HG02981 (cell line): ENCODE measurements around the gene TENT5A.
"Not testable (repeated sequence)": the region's sequence is repeated elsewhere in the genome, so short reads cannot be mapped to it uniquely, and the experiment has no call there.

ENCODE experiments used
- ATAC-seq: cut with Tn5 transposase; IDR thresholded peaks from one replicate; pipeline ENCODE4 v1.9.1; 2021; ENCODE audit warnings: mild to moderate bottlenecking, moderate library complexity; ENCODE audit not compliant: unreplicated experiment

The TENT5A gene

DNA sequence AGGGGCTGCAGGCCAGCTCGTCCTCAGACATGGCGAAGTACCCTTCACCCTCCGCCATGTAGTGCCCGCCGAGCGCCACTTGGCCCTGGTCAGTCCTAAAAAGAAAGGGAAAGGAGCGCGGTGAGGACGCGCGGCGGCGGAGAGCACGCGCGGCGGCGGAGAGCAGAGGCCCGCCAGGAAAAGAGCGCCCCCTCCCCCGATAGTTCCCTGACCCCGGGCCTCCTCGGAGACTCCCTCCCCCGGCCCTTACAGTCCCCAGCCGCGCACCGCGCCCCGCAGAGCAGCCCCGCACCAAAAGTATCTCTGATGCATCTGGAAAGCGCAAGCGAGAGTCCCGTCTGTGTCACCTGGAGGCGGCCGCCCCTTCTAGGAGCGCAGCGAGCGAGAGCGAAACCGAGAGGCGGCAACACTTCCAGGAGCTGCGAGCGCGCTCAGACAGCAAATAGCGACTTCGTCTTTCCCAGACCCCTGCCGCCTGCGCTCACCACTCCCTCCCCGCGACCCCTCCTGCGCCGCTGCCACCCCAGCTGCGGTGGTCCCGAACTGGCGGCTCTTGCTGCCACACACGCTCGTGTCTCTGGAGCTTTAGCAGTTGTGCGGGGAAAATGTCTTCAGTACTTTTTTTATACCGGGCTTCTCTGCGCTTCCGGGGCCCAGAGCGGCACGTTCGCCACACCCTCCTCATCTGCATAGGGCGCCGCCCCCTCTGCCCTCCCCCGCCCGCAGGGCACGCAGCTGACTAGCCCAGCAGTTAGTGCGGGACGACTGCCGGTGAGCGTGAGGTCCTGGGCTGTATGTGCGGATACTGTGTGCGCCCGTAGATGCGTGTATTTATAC, at the start of gene TENT5A:
TSS of gene TENT5A (minus strand) at position 598 of the 837 bp plus-strand sequence. CDS start at position 58, 540 bp downstream.
- ATAC-seq, result peak; percentile 76

DNA sequence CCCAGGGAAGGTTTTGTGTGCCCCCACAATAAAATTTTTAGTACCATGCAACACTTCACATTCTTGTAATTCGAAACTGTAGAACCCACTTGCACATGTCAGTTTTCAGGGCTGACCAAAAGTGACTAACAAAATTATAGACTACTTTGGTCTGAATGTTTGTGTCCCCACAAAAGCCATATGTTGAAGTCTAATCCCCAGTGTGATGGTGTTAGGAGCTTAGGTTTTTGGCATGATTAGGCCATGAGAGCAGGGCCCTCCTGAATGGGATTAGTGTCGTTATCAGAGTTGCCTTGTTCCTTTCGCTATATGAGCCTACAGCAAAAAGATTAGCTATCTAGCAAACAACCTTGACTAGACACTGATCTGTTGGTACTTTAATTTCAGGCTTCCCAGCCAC, 49.0 kb upstream of the TENT5A start:
- no peak for ATAC-seq

DNA sequence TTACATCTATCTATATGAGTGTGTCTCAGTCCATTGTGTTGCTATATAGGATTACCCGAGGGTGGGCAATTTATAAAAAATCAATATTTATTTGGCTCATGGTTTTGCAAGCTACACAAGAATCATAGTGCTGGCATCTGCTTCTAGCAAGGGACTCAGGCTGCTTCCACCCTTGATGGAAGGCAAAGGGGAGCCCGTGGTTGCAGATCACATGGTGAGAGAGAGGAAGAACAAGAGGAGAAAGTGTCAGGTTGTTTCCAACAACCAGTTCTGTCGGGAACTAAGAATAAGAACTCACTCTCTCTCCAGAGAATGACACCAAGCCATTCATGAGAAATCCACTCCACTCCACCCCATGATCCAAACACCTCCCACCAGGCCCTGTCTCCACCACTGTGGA, 48.2 kb upstream of the TENT5A start:
- ATAC-seq, result no peak

DNA sequence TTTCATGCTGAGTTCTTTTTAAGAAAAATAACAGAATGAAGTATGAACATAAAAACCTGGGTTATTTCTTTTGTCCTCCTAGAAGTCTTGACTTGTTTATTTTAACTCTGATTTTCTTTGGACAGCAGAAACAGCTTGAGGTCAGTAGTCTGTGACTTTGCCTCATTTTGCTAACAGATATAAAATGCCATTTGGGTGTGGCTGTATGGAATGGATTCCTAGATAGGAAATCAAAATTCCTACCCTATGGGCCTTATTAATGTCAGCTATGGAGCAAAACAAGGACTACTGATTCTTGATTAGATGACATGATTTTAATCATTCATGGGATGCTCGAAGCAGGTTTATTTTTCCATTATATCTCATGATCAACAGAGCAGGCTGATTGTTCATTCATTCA, 46.8 kb upstream of the TENT5A start:
- no peak for ATAC-seq

DNA sequence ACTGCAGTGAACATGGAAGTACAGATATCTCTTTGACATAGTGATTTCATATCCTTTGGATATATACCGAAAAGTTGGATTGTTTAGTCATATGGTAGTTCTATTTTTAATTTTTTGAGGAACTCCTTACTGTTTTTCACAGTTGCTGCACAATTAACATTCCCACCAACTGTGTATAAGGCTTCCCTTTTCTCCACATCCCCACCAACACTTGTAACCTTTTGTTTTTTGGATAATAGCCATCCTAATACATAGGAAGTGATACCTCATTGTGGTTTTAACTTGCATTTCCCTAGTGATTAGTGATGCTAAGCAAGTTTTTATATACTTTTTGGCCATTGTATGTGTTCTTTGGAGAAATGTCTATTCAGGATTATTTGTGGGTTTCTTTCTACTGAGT, 45.1 kb upstream of the TENT5A start:
- ATAC-seq, result no peak

DNA sequence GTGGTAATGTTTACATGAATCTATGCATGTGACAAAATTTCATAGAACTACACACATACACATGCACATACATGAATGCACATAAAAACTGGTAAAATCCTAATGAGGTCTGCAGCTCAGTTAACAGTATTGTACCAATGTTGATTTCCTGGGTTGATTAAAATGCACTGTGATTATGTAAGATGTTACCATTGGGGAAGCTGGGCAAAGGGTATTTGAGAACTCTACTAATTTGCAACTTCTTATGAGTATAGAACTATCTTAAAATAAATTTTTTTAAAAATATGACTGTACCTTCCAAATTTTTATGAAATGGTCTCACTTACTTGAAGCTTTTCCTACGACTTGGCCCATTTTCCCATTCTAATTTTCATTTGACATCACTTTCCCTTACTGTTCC, 43.4 kb upstream of the TENT5A start:
- no peak for ATAC-seq

DNA sequence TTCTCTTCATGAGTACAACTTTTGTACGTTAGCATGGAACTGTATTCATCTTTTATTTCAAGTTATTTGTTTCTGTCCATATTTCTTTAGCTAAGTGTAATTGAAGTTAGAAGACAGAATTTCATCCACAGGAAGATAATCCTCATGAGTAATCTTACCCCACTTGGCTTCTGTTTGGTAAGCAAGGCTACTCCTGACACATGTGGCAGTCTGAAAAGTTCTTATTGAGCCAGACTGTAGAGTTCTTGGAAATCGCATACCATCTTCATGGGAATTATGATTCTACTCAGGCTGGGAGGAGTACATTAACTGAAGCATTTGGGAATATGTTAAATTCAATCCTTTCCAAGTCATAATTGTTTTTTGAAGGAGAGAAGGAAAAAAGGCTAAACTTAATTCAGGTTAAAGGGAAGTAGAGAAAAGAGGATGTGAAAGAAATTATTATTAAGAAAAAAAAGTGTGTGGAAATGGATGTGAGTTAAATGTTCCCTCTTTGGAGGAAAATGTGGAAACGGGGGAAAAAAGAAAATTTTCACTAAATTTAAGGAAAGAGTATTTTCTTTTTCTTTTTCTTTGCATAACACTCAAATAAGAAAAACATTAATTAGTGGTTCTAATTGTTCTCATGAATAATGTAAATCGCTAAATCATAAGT, 41.5 kb upstream of the TENT5A start:
- ATAC-seq, result no peak

DNA sequence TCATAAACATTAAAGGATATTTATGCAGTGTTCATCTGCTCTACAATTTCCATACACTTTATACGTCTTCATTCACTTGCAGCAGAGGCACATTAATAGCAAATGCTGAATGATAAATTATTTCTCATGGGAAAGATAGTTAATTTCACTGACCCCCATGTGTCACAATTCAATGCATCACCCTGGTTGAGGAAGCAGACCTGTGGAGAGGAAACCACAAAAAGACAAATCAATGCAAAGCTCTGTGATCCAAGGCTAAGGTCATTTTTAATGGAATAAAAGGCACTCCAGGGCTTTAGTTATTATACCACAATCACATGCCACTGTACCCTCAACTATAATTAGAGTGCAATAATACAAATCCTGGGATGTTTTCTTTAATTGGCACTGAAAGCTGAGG, 40.3 kb upstream of the TENT5A start:
- ATAC-seq, result no peak

DNA sequence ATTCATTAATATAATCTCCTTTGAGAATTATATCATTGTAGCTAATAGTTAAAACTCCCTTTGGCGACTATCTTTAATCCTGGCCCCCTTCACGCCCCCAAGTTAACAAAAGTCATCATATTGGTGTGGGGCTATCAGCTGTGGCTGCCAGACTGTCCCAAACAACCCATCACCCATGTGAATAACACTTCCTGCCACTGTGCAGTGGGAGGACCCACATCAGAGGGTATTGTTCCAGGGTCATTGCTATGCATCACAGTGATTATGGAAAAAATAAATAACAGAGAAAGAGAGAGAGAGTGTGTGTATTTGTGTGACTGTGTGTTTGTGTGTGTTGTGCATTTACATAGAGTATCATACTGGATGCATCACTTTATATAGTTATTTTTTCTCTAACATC, 39.3 kb upstream of the TENT5A start:
- ATAC-seq, result no peak

DNA sequence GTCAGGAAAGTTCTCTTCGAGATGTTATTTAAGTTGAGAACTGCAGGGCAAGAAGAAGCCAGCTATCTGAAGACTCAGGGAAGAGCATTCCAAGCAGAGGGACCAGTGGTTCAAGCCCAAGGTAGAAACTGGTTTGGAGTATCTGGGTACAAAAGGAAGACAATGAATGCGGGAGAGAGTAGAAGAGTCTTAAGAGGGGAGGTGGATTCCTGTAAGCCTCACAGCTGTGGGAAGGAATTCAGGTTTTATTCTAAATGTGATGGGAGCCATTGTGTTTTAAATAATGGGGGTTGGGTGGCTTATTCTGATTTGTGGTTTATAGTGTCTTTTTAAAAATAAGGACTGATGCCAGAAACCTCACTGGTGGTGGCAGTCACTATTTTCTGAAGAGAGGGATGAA, 37.6 kb upstream of the TENT5A start:
- no peak for ATAC-seq

DNA sequence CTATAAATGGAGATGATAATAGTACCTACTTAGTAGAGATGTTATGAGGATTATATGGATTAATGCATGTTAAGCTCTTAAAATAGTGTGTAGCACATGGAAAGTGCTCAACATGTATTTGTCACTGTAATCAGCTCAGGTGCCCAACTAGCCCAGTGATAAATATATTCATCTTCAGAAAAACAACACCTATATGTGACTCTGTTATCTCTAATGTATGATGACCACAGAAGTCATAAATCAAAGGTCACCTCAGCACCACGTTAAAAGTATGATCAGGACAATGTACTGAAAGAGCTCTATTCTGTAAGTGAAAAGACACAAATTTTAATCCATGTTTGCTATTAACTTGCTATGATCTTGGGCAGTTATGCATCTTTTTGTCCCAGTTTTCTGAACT, 36.8 kb upstream of the TENT5A start:
- ATAC-seq, result no peak

DNA sequence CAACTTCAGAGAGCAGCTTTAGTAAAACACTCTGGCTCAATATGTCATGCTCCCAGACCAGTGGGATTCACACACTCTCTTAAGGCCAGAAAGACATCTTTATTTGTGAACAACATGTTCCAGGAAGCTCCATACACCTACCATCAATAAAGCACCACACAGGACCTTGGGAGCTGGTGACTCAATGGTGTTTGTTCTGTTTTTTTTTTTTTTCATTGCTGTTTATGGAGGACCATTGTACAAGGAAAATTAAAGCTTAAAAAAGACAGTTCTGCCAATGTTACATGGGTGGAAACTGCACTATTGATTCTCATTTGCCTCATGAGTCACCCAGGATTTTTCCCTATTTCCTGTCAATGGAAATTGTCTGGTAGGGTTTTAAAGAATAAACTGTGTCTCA, 36.3 kb upstream of the TENT5A start:
- no peak for ATAC-seq

DNA sequence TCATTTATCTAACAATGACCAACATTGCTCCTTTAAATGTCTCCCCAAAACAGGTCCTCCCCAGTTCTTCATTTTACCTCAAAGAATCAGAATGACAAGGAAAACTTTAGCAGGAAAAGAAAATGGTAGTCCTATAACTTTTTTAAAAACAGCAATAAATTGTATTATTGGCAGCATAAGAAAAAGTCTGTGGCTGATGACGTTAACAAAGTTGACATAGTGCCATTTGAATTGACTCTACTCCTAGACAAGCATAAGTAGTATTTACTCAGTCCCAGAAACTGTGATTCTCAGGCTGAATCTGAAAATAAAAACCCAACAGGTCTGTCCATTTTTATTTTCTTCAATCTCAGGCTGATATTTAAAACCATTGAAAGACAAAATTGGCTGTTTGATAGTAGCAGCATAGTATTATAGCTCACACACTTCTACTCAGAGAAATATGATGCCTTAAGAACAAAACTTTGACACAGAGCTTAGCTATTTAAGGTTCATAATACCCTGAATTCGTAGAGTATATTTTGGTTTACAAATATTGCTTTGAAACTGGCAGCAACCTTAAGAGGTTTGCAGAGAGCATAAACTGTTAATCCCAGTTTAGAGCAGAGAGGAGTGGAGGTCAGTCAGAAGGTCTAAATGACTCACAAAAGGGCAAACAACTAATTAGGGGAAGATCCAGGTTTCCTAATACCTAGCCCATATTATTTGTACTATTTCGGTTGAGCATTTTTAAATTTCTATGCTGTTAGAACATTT, 35.0 kb upstream of the TENT5A start:
- ATAC-seq, result no peak

DNA sequence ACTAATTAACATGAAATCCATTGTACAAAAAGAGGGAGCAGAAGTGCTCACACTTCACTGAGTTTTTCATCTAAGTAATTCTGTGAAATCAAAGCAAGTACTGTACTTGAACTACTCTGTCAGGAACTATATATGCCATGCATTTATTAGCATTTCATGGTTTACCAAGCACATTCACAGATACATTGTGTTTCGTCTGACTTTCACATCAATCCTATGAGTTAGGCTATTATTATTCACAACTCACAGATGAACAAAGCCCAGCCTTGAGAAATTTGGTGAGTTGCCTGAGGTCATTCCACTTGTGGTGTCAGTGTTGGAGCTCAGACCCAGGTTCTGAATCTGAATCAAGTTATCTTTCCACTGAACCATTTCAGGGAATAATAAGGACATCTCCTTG, 33.7 kb upstream of the TENT5A start:
- no peak for ATAC-seq

DNA sequence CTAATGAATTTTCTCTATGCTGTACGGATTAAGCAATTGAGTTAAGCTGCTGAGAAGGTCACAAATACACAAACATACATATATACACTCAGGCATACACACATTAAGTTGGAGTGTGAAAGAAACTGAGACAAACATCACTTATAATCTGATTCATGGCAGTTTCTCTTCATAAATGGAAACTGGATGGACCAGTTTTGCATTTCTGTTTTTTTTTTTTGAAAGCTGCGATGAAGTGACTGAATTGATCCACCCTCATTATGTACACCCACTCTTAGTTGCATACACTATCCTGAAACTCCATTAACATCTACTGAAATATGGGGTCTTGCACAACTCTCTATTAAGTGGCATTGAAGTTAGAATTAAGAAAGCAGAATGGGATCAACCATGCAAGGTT, 32.9 kb upstream of the TENT5A start:
- ATAC-seq, result no peak

DNA sequence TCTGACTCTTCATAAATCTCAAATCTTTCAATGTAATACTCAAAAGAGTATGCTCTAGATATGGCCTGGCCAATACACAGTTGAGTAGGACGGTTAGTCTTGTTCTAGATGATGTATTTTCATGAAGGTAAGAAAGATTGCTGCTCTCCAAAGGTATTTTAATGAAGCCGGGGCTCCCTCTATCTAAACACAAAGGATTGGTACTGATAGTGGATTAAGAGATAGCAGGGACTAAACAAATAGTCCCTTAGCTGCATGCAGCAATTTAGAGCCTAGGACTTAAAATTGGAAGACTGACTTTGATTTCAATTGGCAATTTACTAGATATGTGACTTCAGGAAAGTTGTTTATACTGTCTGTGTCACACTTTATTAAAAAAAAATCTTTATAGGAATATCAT, 31.4 kb upstream of the TENT5A start:
- no peak for ATAC-seq

DNA sequence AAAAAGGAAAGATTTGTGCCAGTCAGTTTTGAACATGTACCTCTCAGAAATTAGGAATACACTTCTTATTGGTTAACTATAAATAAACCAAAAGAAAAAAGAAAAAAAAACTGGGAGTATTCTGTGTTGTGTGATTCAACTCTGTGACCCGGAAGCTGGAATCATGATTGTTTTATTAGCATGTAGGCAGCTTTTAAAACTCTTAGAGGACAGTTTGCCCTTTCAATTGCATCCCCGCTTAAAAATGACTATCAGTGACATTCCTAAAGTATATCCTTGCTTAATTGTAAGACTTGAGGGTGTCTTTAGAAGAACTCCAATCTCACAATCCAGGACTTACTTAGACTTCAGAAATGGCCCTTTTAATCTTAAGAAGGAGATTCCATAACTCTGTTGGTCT, 29.1 kb upstream of the TENT5A start:
- no peak for ATAC-seq

DNA sequence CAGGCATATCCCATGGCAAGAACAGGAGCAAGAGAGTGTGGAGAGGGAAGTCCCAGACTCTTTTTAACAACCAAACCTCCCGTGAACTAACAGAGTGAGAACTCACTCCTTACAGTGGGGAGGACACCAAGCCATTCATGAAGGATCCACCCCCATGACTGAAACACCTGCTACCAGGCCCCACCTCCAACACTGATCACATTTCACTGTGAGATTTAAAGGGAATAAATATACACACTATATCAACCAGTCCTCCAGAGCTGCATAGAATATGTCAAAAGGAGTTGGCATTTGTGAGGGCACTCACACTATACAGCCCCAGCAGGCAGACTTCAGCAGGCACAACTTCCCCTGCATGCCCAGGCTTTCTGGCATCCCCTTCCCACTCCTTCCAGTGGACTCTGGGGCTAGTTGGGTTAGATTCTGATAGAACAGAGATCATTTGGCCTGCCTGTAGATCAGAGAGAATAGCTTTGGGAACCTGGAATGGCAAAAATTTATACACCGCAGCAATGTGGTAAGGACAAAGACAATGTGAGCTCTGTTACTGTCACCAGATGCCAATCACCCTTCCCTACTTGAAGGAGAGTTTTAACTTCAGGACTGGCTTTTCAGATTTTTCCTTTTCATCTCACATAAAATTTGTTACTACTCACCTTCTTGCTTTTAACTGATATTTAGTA, 25.2 kb upstream of the TENT5A start:
- no peak for ATAC-seq

DNA sequence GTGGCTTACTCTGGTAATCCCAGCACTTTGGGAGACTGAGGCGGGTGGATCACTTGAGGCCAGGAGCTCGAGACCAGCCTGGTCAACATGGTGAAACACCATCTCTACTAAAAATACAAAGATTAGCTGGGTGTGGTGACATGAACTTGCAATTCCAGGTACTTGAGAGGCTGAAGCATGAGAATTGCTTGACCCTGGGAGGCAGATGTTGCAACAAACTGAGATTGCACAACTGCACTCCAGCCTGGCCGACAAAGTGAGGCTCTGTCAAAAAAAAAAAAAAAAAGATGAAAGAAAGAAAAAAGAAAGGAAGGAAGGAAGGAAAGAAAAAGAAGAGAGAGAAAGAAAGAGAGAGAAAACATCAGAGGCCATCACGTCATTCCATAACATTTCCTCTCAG, 23.7 kb upstream of the TENT5A start:
- ATAC-seq, result not testable (repeated sequence)

DNA sequence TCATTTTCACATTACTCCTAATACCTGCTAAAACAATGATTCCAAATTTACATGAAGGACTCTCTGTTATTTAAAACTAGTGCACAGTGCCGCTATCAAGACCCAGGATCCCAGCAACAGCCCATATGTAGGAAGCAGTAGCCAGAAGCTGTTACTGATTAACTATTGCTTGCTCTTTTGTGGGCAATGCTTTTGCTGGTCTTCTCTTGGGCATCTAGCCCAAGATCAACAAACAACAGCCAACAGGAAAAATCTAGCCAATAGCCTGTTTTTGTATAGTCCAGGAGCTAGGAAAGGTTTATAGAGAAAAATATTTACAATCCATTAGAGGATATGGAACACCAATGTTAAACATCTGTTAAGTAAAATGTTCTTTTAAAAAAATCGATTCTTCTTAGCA, 22.1 kb upstream of the TENT5A start:
- ATAC-seq, result no peak

DNA sequence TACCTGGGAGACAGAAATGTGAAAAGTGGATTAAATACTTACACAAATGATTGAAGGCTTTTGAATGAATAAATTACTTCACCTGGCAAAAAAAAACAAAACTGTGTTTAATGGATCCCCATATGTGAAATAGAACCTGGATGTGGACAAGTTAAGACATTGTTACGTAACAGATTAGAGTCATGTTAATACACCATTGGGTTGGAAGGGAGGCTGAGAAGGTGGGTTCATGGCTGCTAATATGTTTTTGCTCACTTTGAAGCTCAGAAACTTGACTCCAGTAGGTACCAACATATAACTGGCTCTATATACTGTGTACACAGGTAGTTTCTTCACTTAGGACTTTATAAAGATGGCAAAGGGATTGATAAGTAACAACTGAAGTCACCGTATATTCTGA, 21.4 kb upstream of the TENT5A start:
- no peak for ATAC-seq
